Endothelial cell of umbilical vein (primary cell): ENCODE results near the gene PIK3CB. TPM values are rescaled to one million over a fixed set of nuclear protein-coding genes. Genes with fewer than 3 reads are reported as not detected.

ENCODE experiments used
- BruUV-seq: library from RNA; stranded (reverse); fragments of 400-500 nt; replicated peaks from 2 replicates; lab custom pipeline; 2021; lab: Mats Ljungman, UMichigan
- CTCF ChIA-PET: fragments of 300-600, 350-600 bp; sonication (Branson Sonifier 250); formaldehyde crosslinking; loops from one replicate; lab custom pipeline; 2021; ENCODE audit warnings: antibody characterized with exemption, inconsistent platforms; lab: Charles Lee
- POLR2A ChIA-PET: fragments of 300-600, 350-600 bp; sonication (Branson Sonifier 250); formaldehyde crosslinking; loops from one replicate; lab custom pipeline; 2021; ENCODE audit warnings: antibody characterized with exemption, inconsistent platforms; lab: Charles Lee
- DNase-seq: peaks from one replicate; pipeline ENCODE4 v3.0.0-alpha.2; 2011; ENCODE audit warnings: low read depth, low spot score
- FAIRE-seq: peaks from 2 replicates; lab custom pipeline; 2011; peaks lifted over from hg19 to GRCh38; lab: Jason Lieb, UNC
- H2AFZ ChIP-seq: 2 replicates; pipeline ENCODE4 v1.6.0; 2012; ENCODE audit warnings: low read depth, low read length, control low read depth, inconsistent platforms
- H3K27ac ChIP-seq: 2 replicates; pipeline ENCODE4 v1.5.1; 2011; ENCODE audit warnings: low read depth, mild to moderate bottlenecking, control low read depth, low read length, moderate library complexity; ENCODE audit not compliant: insufficient read depth
- H3K27me3 ChIP-seq, 2 experiments: 2 replicates each; pipeline versions ENCODE4 v1.6.0 to v1.6.1; 2011; ENCODE audit warnings: low read length in 2 of 2, mixed read lengths in 1 of 2; ENCODE audit not compliant: control insufficient read depth in 2 of 2, insufficient read depth in 2 of 2
- H3K36me3 ChIP-seq, 2 experiments: 2 replicates in 1 of 2; 3 replicates in 1 of 2; pipeline ENCODE4 v1.5.1; 2011; ENCODE audit warnings: low read length in 2 of 2, mild to moderate bottlenecking in 1 of 2, moderate library complexity in 1 of 2; ENCODE audit not compliant: control insufficient read depth in 2 of 2, insufficient read depth in 2 of 2; ENCODE audit errors: extremely low read depth in 1 of 2
- H3K4me1 ChIP-seq: 3 replicates; pipeline ENCODE4 v1.5.1; 2011; ENCODE audit warnings: mild to moderate bottlenecking, low read length; ENCODE audit not compliant: control insufficient read depth, insufficient read depth; ENCODE audit errors: extremely low read depth
- H3K4me2 ChIP-seq: 2 replicates; pipeline ENCODE4 v1.6.1; 2011; ENCODE audit warnings: low read length, control low read depth, mixed read lengths; ENCODE audit not compliant: insufficient read depth
- H3K4me3 ChIP-seq, 3 experiments: fragments of 200-600 bp in 1 of 3; sonication (generic), shearing (Covaris generic) in 1 of 3; replicated peaks in 1 of 3; 2 replicates each; pipeline ENCODE4 v1.5.1; 2011 to 2016; ENCODE audit warnings: control low read depth in 3 of 3, low read length in 3 of 3, mild to moderate bottlenecking in 2 of 3, inconsistent platforms in 1 of 3, low read depth in 1 of 3, moderate library complexity in 1 of 3; ENCODE audit not compliant: insufficient read depth in 1 of 3
- H3K79me2 ChIP-seq: 2 replicates; pipeline ENCODE4 v1.6.0; 2012; ENCODE audit warnings: low read length, inconsistent platforms; ENCODE audit not compliant: control insufficient read depth, insufficient read depth
- H3K9ac ChIP-seq: replicated peaks from 2 replicates; pipeline ENCODE3; 2011; ENCODE audit warnings: low read length, control low read depth; ENCODE audit not compliant: insufficient read depth; ENCODE audit errors: extremely low read depth
- H3K9me1 ChIP-seq: replicated peaks from 3 replicates; pipeline ENCODE4 v1.6.0; 2011; ENCODE audit warnings: mild to moderate bottlenecking, low read length; ENCODE audit not compliant: control insufficient read depth, insufficient read depth; ENCODE audit errors: extremely low read depth
- H3K9me3 ChIP-seq: replicated peaks from 2 replicates; pipeline ENCODE4 v1.5.1; 2012; ENCODE audit warnings: low read length, inconsistent platforms; ENCODE audit not compliant: control insufficient read depth, insufficient read depth
- H4K20me1 ChIP-seq: replicated peaks from 2 replicates; pipeline ENCODE3; 2011; ENCODE audit warnings: mild to moderate bottlenecking, low read length; ENCODE audit not compliant: control insufficient read depth, insufficient read depth; ENCODE audit errors: extremely low read depth
- CTCF ChIP-seq, 2 donors: IDR thresholded peaks; 1 replicate in 1 of 2; 2 replicates in 1 of 2; pipeline ENCODE4 v1.5.1; 2011; ENCODE audit warnings: low read length in 2 of 2, mild to moderate bottlenecking in 2 of 2, moderate library complexity in 2 of 2, control low read depth in 1 of 2, inconsistent platforms in 1 of 2, low read depth in 1 of 2; ENCODE audit not compliant: insufficient read depth in 1 of 2; ENCODE audit errors: extremely low read depth in 1 of 2
- EZH2 ChIP-seq: IDR thresholded peaks from 2 replicates; pipeline ENCODE4 v1.6.1; 2012; ENCODE audit warnings: borderline replicate concordance, low read depth, mild to moderate bottlenecking, moderate library complexity, low read length, inconsistent platforms; ENCODE audit not compliant: severe bottlenecking
- FOS ChIP-seq: IDR thresholded peaks from 2 replicates; pipeline ENCODE4 v1.6.1; 2011; ENCODE audit warnings: mild to moderate bottlenecking, low read length, moderate library complexity, borderline replicate concordance; ENCODE audit not compliant: insufficient read depth
- GATA2 ChIP-seq: IDR thresholded peaks from 2 replicates; pipeline ENCODE4 v1.7.0; 2011; ENCODE audit warnings: low read depth, mild to moderate bottlenecking, moderate library complexity, mixed read lengths, low read length; ENCODE audit not compliant: insufficient read length, insufficient read depth
- JUN ChIP-seq: IDR thresholded peaks from 2 replicates; pipeline ENCODE4 v1.6.1; 2011; ENCODE audit warnings: borderline replicate concordance, low read depth; ENCODE audit not compliant: insufficient read length, insufficient read depth
- MAX ChIP-seq: IDR thresholded peaks from 2 replicates; pipeline ENCODE4 v1.6.1; 2011; ENCODE audit not compliant: insufficient read depth, insufficient read length
- MYC ChIP-seq: IDR thresholded peaks from one replicate; pipeline ENCODE4 v1.6.1; 2011; ENCODE audit warnings: mild to moderate bottlenecking, low read depth, low read length
- POLR2A ChIP-seq: IDR thresholded peaks from 2 replicates; pipeline ENCODE4 v1.6.1; 2012; ENCODE audit warnings: low read depth, mild to moderate bottlenecking, control low read depth, low read length
- POLR2AphosphoS5 ChIP-seq: IDR thresholded peaks from 2 replicates; pipeline ENCODE4 v1.6.1; 2012; ENCODE audit warnings: low read depth, mild to moderate bottlenecking, control low read depth, low read length, moderate library complexity; ENCODE audit not compliant: insufficient read depth
- dilution Hi-C: fragments of 300-500 bp; cut with MboI; formaldehyde crosslinking; loops from one replicate; pipeline ENCODE4 v1.15.0; 2019; ENCODE audit warnings: low sequenced_read_pairs; ENCODE audit not compliant: extremely low pct_ligation_motif_present
- intact Hi-C: fragments of 100-400 bp; cut with micrococcal nuclease; formaldehyde crosslinking; loops from one replicate; pipeline ENCODE4 v1.10.0; 2022
- polyA plus RNA-seq, 4 experiments: library from polyadenylated mRNA; depleted of rRNA in 3 of 4; stranded (reverse) in 3 of 4; unstranded in 1 of 4; fragments of >200 nt; gene quantifications; 2 replicates each; pipeline versions ENCODE4 v1.2.1 to v1.2.3, GENCODE V29; 2011 to 2012; ENCODE audit warnings: missing spikeins in 1 of 4
- total RNA-seq: library from RNA; stranded (reverse); gene quantifications from 2 replicates; pipeline ENCODE4 v1.2.3, GENCODE V29; 2021

The PIK3CB gene
- total and polyA plus RNA-seq, 2 donors (not counting 3 experiments of a cell fraction or from before 2014, with no cell fraction given): 9.0 to 29.8 TPM

- Histone ChIP-seq H3K79me2 (no peaks in the 10 kb centered on the region), H3K4me1 (no peaks in the 10 kb centered on the region), H2AFZ (no peak overlapping the region), H3K9me3 (no peaks in the 10 kb centered on the region), H3K9ac (no peak overlapping the region), H3K36me3 (peaks cover 0 to 3% of the 10 kb centered on the region in 2 experiments), H4K20me1 (no peaks in the 10 kb centered on the region), H3K27ac (no peak overlapping the region), H3K4me3 (no peak overlapping the region), H3K27me3 (no peaks in the 10 kb centered on the region), H3K4me2 (no peak overlapping the region), H3K9me1 (no peaks in the 10 kb centered on the region)
- TF ChIP-seq MYC: no peak
- no peak for TF ChIP-seq JUN
- no peak for TF ChIP-seq GATA2
- no peak for TF ChIP-seq EZH2
- TF ChIP-seq MAX: no peak
- no peak for TF ChIP-seq CTCF (IDR thresholded peaks at IDR 0.05; ENCODE audit: extremely low read depth in 1 of 2, insufficient read depth in 1 of 2, low read depth in 1 of 2, low read length in 2 of 2)
- no peak for TF ChIP-seq FOS
- TF ChIP-seq POLR2A: no peak
- TF ChIP-seq POLR2AphosphoS5: no peak
- FAIRE-seq (no peak), DNase-seq (peak; percentile 82)
- BruUV-seq: no TSS peak
- intact Hi-C loops: no loop called here
- dilution Hi-C loops: no loop called here
- CTCF ChIA-PET: interaction anchor here (1.6 kb wide), 1 partner anchor 255 kb away, joined by 5 read pairs; no protein-coding TSS in a partner anchor
- POLR2A ChIA-PET: no interaction called here
Observed at GRCh38 chr3:138668107-138668506, 166.6 kb downstream of the PIK3CB start.
